Right renal pelvis (tissue), 4 donors: Measurements from ENCODE around the gene IQGAP1. TPM values are rescaled to one million over a fixed set of nuclear protein-coding genes. Genes with fewer than 3 reads are reported as not detected.
"Not testable (repeated sequence)": the region's sequence is repeated elsewhere in the genome, so short reads cannot be mapped to it uniquely, and the experiment has no call there.

Source experiments
- DNase-seq, 4 donors: peaks; one replicate each; pipeline ENCODE4 v3.0.0-alpha.2; 2013; ENCODE audit warnings: low read depth in 4 of 4, low spot score in 3 of 4, missing footprints in 1 of 4
- polyA plus RNA-seq, 4 donors: library from polyadenylated mRNA; unstranded; fragments of 120-200 nt; gene quantifications; one replicate each; pipeline ENCODE4 v1.2.1, GENCODE V29; 2013; ENCODE audit not compliant: insufficient read length in 4 of 4

The IQGAP1 gene, protein sequence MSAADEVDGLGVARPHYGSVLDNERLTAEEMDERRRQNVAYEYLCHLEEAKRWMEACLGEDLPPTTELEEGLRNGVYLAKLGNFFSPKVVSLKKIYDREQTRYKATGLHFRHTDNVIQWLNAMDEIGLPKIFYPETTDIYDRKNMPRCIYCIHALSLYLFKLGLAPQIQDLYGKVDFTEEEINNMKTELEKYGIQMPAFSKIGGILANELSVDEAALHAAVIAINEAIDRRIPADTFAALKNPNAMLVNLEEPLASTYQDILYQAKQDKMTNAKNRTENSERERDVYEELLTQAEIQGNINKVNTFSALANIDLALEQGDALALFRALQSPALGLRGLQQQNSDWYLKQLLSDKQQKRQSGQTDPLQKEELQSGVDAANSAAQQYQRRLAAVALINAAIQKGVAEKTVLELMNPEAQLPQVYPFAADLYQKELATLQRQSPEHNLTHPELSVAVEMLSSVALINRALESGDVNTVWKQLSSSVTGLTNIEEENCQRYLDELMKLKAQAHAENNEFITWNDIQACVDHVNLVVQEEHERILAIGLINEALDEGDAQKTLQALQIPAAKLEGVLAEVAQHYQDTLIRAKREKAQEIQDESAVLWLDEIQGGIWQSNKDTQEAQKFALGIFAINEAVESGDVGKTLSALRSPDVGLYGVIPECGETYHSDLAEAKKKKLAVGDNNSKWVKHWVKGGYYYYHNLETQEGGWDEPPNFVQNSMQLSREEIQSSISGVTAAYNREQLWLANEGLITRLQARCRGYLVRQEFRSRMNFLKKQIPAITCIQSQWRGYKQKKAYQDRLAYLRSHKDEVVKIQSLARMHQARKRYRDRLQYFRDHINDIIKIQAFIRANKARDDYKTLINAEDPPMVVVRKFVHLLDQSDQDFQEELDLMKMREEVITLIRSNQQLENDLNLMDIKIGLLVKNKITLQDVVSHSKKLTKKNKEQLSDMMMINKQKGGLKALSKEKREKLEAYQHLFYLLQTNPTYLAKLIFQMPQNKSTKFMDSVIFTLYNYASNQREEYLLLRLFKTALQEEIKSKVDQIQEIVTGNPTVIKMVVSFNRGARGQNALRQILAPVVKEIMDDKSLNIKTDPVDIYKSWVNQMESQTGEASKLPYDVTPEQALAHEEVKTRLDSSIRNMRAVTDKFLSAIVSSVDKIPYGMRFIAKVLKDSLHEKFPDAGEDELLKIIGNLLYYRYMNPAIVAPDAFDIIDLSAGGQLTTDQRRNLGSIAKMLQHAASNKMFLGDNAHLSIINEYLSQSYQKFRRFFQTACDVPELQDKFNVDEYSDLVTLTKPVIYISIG (N-terminal part only)
- polyA plus RNA-seq = 100 to 1,000 TPM; 135 to 184 (median 175) TPM

DNA sequence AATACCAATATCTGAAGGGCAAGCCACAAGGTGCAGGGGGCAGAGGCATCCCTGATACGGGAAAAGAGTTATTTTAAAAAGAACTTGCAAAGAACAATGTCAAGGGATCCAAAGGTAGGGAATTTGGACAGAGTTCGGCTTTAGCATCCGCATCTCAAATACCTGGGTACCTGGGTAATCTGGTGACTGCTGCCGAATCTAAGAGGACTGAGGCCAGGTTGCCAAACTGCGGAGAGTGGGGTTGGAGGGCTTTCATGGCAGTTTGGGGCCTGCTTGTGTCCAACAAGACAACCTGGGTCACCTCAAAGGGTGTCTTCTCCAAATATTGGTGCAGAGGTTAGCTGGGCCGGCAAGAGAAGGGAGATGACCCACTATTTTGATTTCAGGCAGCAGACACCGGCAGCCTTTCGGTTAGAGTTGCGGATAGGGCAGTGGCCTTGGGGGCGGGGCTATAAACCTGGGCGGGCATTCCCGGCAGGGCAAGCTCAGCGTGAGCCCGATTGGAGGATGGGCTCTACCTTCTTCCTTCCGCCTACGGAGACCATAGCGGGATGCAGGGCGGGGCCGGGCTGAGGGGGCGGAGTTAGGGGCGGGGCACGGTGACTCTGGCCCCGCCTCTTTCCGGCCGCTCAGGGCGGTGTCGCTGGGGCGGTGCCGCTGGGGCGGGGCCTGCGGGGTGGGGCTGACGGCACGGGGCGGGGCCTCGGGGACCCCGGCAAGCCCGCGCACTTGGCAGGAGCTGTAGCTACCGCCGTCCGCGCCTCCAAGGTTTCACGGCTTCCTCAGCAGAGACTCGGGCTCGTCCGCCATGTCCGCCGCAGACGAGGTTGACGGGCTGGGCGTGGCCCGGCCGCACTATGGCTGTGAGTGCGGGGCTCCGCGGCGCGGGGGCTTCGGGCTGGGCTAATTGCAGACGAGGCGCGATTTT, at the start of gene IQGAP1:
Gene IQGAP1, plus strand, starts transcription at position 709 of the 928 bp plus-strand sequence. Its CDS starts 100 bp downstream, at position 809.
- DNase-seq = peak; percentile 86 to 91 (median 88)

DNA sequence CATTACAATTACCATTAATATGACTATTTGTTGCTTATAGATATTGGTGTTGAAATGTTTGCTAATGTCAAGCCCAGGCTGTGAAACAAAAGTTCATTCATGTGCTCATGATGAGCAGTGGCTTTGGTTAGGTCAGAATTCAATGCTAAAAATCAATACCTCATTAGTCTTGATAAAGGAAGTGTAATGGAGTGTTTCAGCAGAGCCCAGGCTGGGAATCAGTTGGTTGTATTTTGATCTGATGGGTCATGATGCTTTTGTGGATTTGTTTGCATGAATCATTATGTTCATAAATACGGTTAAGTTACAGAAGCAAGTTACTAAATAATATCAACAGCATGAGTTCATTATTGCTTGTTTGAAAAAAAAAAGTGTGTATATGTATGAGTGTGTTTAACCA, 49.5 kb upstream of the IQGAP1 start:
- no peak for DNase-seq

DNA sequence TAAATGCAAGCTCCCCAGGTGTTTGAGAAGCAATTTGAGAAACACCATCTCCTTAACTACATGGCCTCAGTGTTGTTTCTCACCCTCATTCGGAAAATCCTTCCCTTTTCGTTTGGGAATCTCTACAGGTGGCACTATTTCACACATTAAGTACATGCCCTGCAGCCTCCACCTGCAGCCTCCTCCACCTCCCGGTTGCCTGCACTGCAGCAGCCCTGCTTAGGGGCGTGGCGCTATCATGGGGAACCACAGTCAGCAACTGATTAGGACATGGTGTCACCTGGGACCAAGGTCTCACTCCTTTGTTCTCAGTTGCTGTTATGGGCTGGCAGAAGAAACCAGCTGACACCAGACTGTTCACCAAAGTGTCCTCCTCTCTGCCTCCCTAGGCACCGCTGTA, 47.7 kb upstream of the IQGAP1 start:
- DNase-seq = no peak

DNA sequence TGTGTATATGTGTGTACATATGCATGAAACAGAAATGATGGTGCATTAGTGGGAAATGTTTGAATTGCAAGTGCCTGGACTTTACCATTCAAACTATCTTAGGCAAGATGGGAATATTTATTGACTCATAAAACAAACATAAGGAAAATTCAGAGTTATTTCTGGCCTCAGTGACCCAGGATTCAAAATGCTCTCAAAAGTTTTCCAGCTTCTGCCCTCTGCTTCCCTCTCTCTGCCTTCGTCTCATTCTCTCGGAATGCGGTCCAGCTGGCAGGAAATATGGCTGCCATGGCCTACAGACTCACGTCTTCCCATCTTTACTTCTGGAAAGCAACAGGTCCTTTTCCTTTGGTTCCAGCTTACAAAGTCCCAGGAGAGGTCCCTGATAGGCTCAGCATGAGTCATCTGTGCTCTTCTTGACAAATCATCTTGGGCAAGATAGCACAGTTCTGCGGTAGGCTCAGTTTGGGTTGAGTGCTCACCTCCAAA, 44.7 kb upstream of the IQGAP1 start:
- no peak for DNase-seq

DNA sequence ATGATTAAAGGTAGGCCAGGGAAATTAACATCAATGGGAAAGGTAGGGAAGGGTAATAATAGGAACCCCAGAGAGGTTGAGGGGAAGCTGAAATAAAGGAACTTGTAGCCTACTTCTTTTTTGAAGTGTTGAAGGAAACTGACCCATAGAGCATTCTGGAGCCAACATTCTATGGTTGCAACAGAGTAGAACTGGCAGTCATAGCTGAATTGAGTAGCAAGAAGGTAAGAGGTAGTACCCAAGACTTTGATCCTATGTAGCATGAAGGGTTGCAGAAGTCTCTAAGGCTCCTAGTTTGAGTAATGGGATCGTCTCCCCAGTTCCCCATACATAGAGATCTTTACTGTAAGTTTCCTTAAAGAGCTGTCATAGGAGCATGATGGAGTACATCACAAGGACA, 43.4 kb upstream of the IQGAP1 start:
- no peak for DNase-seq

DNA sequence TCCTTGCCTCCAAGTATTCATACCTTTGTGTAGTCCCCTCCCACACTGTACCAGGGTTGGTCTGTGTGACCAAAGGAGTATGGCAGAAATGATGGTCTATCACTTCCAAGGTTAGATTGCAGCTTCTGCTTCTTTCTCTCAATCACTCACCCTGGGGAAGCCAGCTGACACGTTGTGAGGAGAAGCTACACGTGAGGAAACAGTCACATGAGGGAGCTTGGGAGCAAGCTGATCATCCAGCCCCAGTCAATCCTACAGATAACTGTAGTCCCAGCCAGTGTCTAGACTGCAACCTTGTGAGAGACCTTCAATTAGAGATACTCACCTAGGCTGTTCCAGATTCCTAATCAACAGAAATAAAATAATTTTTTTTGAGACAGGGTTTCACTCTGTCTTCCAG, 42.2 kb upstream of the IQGAP1 start:
- DNase-seq = no peak

DNA sequence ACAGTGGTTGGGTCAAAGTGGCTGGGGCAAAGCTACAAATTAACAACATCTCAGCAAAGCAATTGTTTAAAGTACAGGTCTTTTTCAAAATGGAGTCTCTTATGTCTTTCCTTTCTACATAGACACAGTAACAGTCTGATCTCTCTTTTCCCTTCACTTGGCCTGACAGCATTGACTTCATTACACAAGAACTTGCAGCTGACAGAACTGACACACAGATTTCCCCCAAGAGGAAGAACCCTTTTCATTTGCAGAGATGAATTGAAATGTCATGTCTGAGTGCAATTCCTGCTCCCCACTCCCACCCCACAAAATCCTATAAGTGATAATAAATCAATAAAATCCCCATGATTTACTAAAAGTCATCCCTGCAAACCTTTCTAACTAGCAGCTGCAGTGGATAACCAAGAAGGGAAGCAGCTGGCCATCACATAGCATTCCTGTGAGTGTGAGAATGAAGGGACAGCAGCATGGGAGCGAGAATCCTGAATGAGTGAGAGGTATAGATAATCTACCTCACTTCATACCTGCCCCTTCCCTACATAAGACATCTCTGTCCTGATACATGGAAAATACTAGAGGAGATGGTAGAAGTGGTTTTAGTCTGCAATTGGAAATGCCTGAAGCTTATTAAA, 40.5 kb upstream of the IQGAP1 start:
- not testable (repeated sequence) for DNase-seq

DNA sequence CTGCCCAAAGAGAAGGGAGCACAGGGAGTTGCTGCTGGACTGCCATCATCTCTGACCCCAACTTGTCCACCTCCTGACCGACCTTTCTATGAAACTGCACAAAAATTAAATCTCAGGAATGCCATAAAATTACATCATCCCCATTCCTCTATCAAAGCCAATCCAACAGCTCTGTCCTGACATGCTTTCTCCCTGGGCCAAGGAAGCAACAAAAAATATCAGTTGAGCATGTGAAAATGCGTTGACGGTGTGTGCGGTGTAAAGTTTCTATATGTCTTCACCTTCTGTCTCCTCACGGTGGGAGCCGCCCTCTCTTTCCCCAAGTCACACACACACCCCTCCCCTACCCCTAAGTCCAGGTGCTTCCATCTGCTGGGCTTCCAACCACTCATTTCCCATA, 39.6 kb upstream of the IQGAP1 start:
- no peak for DNase-seq

DNA sequence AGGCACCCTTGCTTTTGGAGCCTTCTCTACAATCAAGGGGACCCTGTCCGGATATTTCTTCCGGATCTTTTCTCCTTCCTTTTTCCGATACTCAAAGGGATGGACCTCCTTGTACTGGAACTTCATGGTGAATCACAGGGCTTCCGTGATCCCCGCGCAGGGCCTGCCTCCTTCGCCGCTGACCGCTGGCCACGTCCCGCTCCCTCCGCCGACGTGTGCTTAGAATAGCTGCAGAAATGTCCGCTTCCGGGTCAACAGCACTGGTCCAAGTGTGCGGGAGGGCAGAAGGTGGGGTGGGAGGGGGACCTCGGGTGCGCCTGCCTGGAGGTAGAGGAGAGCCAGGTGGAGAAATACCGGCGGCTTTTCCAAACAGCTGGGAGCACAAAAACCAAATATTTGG, 39.0 kb upstream of the IQGAP1 start:
- DNase-seq = no peak

DNA sequence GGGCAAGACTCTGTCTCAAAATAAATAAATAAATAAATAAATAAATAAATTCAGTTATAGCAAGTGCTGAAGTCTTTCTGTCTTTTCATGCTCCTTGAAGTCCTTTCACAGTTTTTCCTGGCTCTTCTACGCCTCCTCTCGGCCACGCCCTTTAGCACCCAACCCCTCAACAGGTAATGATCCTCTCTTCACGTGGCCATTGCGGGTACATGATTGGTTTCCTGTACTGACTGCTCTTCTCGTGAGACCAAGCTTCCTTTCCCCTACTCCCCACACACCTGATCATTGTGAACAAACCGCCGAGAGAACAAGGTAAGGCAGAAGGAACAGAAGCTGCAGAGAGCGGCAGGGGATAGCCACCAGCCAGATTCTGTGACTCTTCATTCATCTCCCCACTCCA, 38.2 kb upstream of the IQGAP1 start:
- no peak for DNase-seq

DNA sequence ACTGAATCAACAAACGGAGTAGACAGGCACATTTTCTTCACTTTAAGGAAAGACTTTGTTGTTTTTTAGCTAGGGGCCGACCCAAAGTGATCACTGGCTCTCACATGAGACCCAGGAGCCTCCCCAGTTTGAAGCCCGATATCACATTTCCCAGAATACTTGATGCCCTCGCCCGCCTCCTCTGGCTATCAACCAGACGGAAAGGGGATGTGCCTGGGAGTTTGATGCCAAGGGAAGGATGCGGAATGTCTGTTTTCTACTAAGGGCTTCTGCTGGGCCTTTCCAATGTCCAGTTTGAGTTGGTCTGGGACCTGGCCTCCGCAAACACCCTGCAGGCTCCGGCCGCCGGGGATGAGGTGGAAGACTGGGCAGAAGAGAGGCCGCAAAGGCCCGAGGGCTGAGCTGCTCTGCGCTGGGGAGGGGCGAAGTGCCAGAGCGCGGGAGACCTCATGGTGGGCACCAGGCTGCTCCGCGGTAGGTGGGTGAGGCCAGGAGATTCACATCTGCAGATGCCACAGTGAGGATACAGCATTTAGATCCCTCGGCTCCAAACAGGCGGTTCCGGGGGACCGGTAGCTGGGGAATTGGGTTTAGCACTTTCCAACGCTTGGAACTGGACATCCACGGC, 36.4 kb upstream of the IQGAP1 start:
- DNase-seq = no peak

DNA sequence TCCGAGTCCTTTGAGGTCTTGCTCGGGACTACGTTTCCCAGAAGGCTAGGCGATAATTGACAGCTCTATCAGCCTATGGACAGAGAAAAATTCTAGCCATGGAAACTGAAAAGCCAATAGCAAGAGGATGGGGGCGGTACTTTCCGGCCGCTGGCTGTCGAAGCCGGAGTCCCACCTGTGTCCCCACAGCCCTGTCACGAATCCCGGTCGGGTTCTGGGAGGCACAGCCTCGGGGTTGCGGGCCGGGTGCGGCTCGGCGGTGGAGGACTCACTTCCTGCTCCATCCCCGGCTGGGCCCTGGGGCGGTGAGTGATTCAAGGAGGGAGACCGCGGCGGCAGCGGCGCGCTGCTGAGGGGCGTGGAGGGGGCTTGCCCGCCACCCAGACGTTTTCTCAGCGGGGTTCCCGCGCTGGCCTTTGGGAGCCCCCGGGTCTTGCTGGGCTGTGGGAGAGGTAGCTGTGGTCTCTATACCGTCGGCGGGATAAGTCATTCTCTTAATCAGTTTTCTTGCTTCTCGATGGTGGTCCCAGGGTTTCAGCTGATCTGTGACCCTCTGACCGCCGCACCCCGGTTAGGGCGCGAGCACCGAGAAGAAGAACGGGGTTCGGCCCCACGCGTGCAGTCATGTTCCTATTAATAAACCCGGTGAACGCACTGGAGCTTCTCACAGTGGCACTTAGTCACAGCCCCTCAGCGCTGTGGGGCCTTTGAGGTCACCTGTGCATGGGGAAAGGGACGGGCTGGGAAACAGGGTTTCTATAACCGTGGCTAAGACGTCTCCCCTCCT, 35.7 kb upstream of the IQGAP1 start, which contains the start of gene ZNF774:
Gene ZNF774, plus strand, starts transcription at position 178 of the 787 bp plus-strand sequence. CDS start 2,377 bp downstream, outside the sequence.
- peak; percentile 93 to 97 (median 96) for DNase-seq

DNA sequence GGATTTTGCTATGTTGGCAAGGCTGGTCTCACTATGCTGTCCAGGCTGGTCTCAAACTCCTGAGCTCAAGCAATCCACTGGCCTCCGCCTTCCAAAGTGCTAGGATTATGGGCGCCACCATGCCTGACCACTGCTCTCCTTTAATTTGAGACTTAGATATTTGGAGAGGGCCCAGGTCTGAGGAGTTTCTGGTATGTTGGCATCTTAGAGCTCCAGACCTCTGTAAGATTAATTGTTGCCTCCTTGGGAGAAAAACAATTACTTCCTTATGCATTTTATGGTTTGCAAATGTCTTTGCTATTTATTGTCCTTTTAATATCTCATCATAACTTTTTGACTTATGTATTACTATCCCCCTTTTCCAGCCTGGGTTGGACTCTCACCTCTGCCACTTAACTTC, 33.1 kb upstream of the IQGAP1 start:
- DNase-seq = no peak

DNA sequence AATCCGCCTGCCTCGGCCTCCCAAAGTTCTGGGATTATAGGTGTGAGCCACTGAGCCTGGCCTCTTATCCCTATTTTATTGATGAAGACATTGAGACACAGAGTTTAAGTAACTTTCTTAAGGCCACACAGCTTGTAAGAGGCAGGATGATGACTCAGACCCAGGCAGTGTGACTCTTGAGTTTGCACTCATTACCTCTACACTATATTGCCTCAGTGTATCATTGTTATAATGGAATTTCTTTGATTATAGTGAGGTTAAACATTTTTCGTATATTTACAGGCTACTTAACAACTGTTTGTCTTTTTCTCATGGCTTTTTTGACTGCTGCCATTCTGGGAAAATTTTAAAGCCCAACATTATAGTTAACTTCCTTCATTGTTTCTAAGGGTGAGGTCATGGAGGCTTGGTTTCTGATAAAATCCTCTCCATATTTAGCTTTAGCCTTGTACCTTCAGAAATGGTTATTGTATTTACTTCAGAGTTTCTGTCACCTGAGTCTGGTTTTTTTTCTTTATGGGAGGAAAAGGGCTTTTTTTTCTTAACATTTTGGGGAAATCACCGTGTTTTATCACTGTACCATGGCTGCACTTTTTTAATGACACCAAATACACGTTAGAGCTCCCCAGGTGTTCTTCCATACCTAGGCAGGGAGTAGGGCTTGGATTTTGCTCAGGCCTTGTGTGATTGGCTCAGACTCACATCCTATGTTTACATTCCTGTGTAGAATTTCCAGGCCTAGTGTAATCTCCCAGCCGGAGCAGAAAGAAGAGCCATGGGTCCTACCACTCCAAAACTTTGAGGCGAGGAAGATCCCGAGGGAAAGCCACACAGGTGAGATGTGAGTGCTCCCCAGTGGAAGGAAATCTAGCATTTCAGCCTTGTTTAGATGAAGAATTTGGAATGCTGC, 29.7 kb upstream of the IQGAP1 start:
- no peak for DNase-seq

DNA sequence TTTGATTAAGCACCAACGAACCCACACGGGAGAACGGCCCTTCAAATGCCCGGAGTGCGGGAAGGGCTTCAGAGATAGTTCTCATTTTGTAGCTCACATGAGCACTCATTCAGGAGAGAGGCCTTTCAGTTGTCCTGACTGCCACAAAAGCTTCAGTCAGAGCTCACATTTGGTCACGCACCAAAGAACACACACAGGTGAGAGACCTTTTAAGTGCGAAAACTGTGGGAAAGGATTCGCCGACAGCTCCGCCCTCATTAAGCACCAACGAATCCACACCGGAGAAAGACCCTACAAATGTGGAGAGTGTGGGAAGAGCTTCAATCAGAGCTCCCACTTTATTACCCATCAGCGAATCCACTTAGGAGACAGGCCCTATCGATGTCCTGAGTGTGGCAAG, 27.3 kb upstream of the IQGAP1 start:
- no peak for DNase-seq

DNA sequence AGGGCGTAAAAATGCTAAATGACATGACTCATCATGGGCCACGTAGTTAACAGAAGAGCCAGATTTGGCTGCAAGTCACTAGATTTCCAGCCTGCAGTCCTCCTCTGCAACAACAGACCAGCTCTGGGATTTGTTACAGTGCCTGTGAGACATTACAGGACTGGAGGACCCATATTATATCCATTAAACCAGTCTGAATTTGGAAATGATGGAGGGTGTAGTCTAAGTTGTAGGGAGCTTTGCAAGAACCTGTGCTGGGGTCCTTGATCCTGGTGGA, 25.2 kb upstream of the IQGAP1 start:
- no peak for DNase-seq

DNA sequence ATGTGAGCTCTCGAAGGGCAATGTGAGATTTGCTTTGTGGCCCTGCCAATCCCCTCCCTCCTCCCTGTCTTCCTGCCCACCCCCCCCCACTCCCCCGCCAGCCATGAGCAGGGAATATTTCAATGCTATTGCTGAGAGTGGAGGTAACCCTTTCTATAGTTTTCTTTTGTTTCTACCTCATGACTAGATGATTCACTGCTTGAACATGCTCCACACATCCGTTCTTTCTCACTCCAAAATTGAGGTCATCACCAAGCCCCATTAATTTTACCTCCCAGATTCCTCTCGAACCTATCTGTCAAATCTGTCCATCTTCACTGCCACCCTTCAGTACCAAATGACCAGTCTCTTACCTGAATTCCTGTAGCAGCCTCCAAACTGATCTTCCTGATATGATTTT, 23.8 kb upstream of the IQGAP1 start:
- DNase-seq = no peak
